Panc1 (cell line): ENCODE measurements around the gene ACOD1.

Experiments used
- POLR2AphosphoS5 ChIP-seq: IDR thresholded peaks from 2 replicates; pipeline ENCODE4 v1.6.1; 2012; ENCODE audit warnings: mild to moderate bottlenecking, low read depth, low read length, moderate library complexity
- REST ChIP-seq, 2 experiments: IDR thresholded peaks; 2 replicates each; pipeline ENCODE4 v1.6.1; 2011 to 2012; ENCODE audit warnings: low read depth in 2 of 2, control low read depth in 1 of 2, low read length in 1 of 2, mild to moderate bottlenecking in 1 of 2, moderate library complexity in 1 of 2; ENCODE audit not compliant: insufficient read depth in 1 of 2
- SIN3A ChIP-seq: IDR thresholded peaks from 2 replicates; pipeline ENCODE4 v1.6.1; 2012; ENCODE audit warnings: low read depth, mild to moderate bottlenecking, low read length, moderate library complexity, borderline replicate concordance; ENCODE audit not compliant: insufficient read depth
- TCF7L2 ChIP-seq: IDR thresholded peaks from 2 replicates; pipeline ENCODE4 v1.6.1; 2011; ENCODE audit warnings: mild to moderate bottlenecking, low read depth, low read length, inconsistent platforms
- TF ChIP-seq, protein P1 (sequence below): fragments of 450-650 bp; IDR thresholded peaks from 2 replicates; pipeline ENCODE4 v1.5.1; 2017; ENCODE audit warnings: mild to moderate bottlenecking

DNA sequence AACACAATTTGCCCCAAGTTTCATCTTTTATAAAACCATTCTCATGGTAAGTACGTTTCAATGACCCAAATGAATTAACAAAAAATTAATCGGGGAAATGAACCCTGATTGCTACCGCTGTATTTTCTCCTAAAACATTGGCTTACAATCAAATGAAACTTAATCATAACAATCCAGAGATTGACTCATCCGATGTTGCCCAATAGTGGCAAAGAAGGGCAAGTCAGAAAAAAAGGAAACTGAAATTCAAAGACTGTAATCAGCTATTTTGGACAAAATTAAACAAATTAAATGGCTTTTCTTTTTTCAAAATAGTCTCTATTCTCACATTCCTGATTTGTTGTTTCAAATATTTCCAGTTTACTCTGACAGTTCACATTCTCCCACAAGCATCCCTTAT lies 3.9 kb upstream of the ACOD1 start:
- TF ChIP-seq TCF7L2 (no peak), REST (IDR thresholded peaks at IDR 0.05; ENCODE audit: insufficient read depth in 1 of 2, low read depth in 2 of 2, low read length in 1 of 2) (no peak), POLR2AphosphoS5 (no peak), SIN3A (no peak)
- TF ChIP-seq, protein P1, sequence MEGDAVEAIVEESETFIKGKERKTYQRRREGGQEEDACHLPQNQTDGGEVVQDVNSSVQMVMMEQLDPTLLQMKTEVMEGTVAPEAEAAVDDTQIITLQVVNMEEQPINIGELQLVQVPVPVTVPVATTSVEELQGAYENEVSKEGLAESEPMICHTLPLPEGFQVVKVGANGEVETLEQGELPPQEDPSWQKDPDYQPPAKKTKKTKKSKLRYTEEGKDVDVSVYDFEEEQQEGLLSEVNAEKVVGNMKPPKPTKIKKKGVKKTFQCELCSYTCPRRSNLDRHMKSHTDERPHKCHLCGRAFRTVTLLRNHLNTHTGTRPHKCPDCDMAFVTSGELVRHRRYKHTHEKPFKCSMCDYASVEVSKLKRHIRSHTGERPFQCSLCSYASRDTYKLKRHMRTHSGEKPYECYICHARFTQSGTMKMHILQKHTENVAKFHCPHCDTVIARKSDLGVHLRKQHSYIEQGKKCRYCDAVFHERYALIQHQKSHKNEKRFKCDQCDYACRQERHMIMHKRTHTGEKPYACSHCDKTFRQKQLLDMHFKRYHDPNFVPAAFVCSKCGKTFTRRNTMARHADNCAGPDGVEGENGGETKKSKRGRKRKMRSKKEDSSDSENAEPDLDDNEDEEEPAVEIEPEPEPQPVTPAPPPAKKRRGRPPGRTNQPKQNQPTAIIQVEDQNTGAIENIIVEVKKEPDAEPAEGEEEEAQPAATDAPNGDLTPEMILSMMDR = no peak
